SW480 (cell line): ENCODE measurements around the gene AXDND1.
"Not testable (repeated sequence)": the region's sequence is repeated elsewhere in the genome, so short reads cannot be mapped to it uniquely, and the experiment has no call there.

Experiments
- DNase-seq: peaks from one replicate; pipeline ENCODE4 v3.0.0-alpha.2; 2016; ENCODE audit warnings: low spot score

The AXDND1 gene

DNA sequence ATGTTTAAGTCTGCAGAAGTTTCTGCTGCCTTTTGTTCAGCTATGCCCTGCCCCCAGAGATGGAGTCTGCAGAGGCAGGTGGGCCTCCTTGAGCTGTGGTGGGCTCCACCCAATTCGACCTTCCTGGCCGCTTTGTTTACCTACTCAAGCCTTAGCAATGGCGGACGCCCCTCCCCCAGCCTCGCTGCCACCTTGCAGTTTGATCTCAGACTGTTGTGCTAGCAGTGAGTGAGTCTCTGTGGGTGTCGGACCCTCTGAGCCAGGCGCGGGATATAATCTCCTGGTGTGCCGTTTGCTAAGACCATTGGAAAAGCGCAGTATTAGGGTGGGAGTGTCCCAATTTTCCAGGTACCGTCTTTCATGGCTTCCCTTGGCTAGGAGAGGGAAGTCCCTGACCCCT is 99.9 kb downstream of the AXDND1 start:
- DNase-seq: not testable (repeated sequence)

- no peak for DNase-seq
These were observed 108.9 kb downstream of the AXDND1 start for GRCh38 chr1:179474713-179475112.

DNA sequence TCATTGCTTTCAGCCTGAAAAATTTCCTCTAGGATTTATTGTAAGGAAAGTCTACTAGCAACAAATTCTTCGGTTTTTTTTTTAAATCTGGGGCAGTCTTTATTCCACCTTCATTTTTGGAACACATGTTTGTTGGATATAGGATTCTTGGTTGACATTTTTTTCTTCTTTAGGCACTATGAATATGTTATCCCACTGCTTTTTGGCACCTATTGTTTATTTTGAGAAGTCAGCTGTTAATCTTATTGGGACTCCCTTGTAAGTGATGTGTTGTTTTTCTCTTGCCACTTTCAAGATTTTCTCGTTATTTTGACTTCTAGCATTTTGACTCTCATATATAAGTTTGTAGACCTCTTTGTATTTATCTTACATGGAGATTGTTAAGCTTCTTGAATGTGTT is 110.7 kb downstream of the AXDND1 start:
- DNase-seq: no peak

- DNase-seq: no peak
These were observed 112.6 kb downstream of the AXDND1 start for GRCh38 chr1:179478370-179478769.

DNA sequence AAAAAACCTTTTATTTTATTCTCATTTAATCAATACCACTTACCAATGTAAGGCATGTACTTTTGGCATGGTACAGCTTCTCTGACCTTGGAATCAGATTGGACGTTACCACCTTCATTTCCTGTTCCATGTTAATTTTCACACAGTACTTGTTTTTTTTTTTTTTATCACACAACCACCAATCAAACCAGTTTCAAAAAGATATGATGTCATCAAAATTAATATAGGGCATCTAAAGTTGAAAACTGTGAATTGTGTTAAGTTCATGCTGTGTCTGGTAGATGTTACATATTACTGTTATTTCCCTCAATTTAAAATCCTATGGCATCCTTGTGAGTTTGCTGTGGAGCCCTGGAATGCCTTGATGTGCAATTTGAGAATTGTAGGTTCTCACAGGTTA is 124.8 kb downstream of the AXDND1 start:
- DNase-seq: no peak

GRCh38 chr1:179493323-179493722 is 127.6 kb downstream of the AXDND1 start:
- DNase-seq: no peak

- no peak for DNase-seq
These were observed 140.4 kb downstream of the AXDND1 start for GRCh38 chr1:179506199-179506598.

DNA sequence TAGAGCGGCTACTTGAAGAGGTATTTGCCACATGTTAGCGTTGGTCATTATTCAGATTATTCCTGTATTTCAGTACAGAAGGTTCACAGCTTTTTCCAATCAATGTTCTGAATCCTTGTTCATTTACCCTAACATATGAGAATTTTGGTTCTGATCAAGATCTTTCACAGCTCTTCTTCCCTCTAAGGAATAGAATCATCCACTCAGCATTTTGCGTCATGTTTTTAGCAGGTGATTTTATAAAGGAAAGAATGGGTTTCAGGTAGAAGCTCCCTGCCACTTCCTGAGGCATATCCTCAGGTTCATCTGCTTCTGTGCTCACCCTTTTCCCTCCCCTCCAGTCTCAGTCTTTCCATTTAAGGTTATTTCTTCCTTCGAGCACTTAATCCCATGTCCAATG is 143.6 kb downstream of the AXDND1 start:
- no peak for DNase-seq

DNA sequence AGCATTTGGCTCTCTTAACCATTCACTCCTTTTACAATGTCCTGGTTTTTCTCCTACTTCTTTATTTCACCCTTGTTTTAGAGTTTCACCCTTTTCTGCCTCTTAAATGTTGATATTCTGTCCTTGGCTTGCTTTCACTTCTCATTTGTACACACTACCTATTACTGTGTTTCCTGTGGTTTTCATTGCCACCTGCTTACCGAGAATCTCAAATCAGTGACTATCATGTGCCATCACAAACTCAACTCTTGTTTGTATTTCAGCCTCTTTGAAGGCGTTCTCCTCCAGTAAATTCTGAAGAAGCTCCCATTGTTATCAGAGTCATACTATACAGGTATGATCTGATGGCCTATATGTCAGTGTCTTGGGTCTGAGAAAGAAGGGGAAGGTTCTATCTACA is 144.3 kb downstream of the AXDND1 start:
- DNase-seq: no peak

GRCh38 chr1:179516976-179517705 is 151.4 kb downstream of the AXDND1 start:
- no peak for DNase-seq

GRCh38 chr1:179518544-179518943 is 152.8 kb downstream of the AXDND1 start:
- not testable (repeated sequence) for DNase-seq

GRCh38 chr1:179529482-179530195 is 163.9 kb downstream of the AXDND1 start:
- no peak for DNase-seq

GRCh38 chr1:179530352-179530751 is 164.6 kb downstream of the AXDND1 start:
- no peak for DNase-seq

DNA sequence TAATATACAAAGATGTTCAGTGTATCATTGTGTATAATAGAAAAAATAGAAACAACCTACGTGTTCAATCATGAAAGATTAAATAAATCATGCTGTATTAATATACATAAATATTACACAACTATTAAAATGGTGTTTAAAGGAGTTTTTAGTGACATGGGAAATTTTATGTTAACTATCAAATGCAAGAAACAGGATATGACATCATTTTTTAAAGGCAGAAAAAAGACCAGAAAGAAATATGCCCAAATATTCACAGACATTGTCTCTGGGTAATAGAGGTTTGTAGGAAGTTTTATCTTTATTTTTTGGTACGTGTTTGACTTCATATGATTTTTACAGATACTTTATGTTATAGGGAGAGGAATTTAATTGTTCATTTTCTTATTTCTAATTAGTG is 176.0 kb downstream of the AXDND1 start:
- no peak for DNase-seq

GRCh38 chr1:179545321-179545720 is 179.6 kb downstream of the AXDND1 start:
- DNase-seq: no peak

DNA sequence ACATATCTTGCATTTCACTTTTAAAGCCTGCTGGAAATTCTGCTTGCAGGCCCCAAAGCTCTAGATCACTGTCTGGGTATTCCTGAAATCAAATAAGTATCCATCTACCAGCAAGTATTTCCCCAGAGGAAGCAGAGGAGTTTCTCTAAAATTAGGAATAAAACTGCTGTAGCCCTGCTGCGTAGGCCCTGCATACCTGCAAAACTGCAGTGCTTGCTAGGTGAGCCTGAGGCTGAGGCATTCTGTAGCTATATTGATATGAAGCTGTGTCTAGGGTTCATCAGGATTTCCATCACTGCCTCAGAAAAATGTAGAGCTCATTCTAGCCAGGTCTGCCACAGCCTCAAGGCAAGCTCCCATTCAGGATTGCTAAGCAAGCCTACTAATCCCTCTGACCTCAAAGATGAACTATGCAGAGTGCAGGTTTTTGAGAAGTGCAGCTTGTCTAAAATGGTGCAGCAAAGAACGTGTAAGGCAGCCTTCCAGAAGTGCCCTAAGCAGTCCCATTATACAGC is 181.3 kb downstream of the AXDND1 start:
- no peak for DNase-seq

- no peak for DNase-seq
These were observed 183.0 kb downstream of the AXDND1 start for GRCh38 chr1:179548666-179549367.

GRCh38 chr1:179549368-179549700 is 183.6 kb downstream of the AXDND1 start:
- no peak for DNase-seq

DNA sequence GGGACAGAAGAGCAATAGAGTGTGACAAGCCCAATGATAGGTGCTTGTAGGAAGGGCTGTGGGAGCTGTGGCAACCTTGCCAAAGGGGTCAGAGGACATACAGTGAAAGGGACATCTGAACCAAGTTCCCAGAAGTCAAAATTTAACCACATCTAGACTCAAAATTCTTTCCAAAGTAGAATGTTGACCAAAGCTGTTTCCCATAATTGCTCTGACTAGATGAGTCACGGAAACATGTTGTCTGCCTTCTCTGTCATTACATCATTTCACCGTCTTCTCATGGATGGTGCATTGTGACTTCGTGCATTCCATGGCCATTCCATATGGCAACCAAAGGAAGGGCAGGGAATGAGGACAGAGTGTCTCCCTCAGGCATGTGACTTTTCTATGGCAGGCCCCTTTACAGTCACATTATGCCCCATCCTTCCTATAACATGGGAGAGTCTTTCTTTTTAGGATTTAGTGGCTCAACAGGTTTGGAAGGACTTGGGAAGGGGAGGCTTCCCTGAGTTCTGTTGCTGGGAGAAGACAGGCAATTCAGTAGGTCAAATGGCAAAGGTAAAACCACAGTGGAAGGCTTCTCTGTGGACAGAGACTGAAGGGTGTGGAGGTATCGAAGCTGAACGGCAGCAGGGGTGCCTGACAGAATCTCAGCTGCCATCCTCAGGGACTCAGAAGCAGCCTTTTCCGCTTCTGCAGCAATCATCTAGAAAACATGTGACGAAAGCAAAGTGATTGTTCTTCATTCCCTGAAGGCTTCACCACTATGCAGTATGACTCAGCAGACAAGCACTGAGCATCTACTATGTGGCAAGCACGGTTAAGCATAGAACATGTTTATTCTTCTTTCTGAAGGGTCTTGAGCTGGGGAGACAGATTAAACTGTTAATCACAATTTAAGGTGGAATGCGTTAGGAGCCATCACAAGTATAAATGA is 185.2 kb downstream of the AXDND1 start:
- peak; percentile 22 for DNase-seq

- DNase-seq: no peak
These were observed 188.7 kb downstream of the AXDND1 start for GRCh38 chr1:179554427-179554826.

GRCh38 chr1:179558078-179558477 is 192.3 kb downstream of the AXDND1 start:
- no peak for DNase-seq
